ENCODE results near the gene JAG2.

JAG2 gene

GRCh38 chr14:105138551-105139111 is 29.9 kb downstream of the JAG2 start:
- Histone ChIP-seq H3K27ac (ENCODE audit: low read length) (no peak overlapping the region), H3K79me2 (ENCODE audit: insufficient read depth, low read length) (no peaks in the 10 kb centered on the region), H3K4me1 (ENCODE audit: insufficient read depth, low read length) (no peaks in the 10 kb centered on the region), H4K20me1 (ENCODE audit: insufficient read depth, low read length) (no peaks in the 10 kb centered on the region), H3K9ac (ENCODE audit: low read depth, low read length) (no peak overlapping the region), H3K4me2 (ENCODE audit: insufficient read depth, low read length) (no peak overlapping the region), H3K4me3 (ENCODE audit: low read depth in 1 of 2, low read length in 2 of 2) (no peak overlapping the region), H3K27me3 (ENCODE audit: insufficient read depth, low read length, poor library complexity) (no peaks in the 10 kb centered on the region), H3K9me3 (ENCODE audit: insufficient read depth, low read length, severe bottlenecking) (peaks cover 10% of the 10 kb centered on the region), H2AFZ (ENCODE audit: low read depth, low read length) (no peak overlapping the region), H3K36me3 (ENCODE audit: insufficient read depth, low read length) (no peaks in the 10 kb centered on the region)
- DNase-seq, result no peak
- TF ChIP-seq CTCF (IDR thresholded peaks at IDR 0.05; ENCODE audit: borderline replicate concordance, extremely low read depth, low read length, poor library complexity, severe bottlenecking), result no peak
- no peak for TF ChIP-seq EZH2 (IDR thresholded peaks at IDR 0.05; ENCODE audit: borderline replicate concordance, low read depth, low read length, severe bottlenecking)
- ATAC-seq (ENCODE audit: insufficient read depth, low read depth), result no peak

DNA sequence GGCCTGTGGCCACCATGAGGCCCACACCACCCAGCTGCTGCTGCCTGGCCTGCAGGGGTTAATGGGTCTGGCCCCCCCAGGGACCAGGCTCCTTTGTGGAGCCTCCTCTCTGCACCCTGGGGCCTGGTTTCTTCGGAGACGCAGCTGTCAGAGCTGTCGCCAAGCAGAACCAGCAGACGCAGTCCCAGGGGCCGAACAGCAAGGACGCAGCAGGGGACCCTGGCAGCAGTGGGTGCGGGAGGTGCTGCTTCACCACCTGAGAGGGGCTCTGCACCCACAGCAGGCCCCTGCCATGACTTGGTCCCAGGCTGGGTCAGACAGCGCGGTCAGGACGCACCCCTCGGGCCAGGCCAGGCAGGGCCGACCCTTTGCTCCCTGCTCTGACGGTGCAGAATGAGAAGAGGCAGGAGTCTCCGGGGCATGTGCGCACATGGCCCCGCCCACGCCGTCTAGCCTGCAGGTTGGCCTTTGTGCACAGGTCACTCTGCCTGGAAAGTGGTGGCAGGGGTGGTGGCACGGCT is 30.5 kb downstream of the JAG2 start:
- Histone ChIP-seq H3K9ac (ENCODE audit: low read depth, low read length) (no peak overlapping the region), H3K27ac (ENCODE audit: low read length) (no peak overlapping the region), H3K79me2 (ENCODE audit: insufficient read depth, low read length) (no peaks in the 10 kb centered on the region), H3K27me3 (ENCODE audit: insufficient read depth, low read length, poor library complexity) (no peaks in the 10 kb centered on the region), H4K20me1 (ENCODE audit: insufficient read depth, low read length) (no peaks in the 10 kb centered on the region), H3K4me2 (ENCODE audit: insufficient read depth, low read length) (no peak overlapping the region), H3K4me3 (ENCODE audit: low read depth in 1 of 2, low read length in 2 of 2) (no peak overlapping the region), H2AFZ (ENCODE audit: low read depth, low read length) (no peak overlapping the region), H3K36me3 (ENCODE audit: insufficient read depth, low read length) (no peaks in the 10 kb centered on the region), H3K4me1 (ENCODE audit: insufficient read depth, low read length) (no peaks in the 10 kb centered on the region), H3K9me3 (ENCODE audit: insufficient read depth, low read length, severe bottlenecking) (peaks cover 10% of the 10 kb centered on the region)
- TF ChIP-seq EZH2 (IDR thresholded peaks at IDR 0.05; ENCODE audit: borderline replicate concordance, low read depth, low read length, severe bottlenecking) (no peak), CTCF (IDR thresholded peaks at IDR 0.05; ENCODE audit: borderline replicate concordance, extremely low read depth, low read length, poor library complexity, severe bottlenecking) (no peak)
- ATAC-seq (ENCODE audit: insufficient read depth, low read depth), result no peak
- no peak for DNase-seq

DNA sequence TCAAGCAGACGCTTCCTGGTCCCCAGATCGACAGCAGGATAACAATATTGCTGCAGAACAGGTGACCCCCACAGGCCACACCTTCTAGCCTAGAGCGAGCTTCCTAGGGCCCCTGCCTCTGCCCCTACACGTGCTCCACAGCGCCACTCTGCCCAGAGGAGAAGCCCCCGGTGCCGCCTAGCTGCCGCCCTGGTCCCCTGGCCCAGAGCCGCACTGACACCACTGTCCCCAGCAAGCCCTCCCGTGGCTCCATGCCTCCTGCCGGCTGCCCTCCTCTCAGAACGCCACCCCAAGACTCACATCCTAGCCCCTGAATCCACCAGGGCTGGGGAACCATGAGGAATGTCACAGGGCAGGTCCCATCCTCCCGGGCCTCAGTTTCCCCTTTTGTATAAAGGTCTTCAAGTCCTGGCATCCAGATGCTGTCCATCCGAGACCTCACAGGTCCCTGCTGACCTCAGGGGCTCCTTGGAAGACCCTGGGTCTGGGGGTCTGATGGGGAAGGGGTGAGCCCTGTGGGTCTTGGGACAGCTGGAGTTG is 31.0 kb downstream of the JAG2 start:
- peaks cover 10% of the 10 kb centered on the region for H3K9me3 ChIP-seq (ENCODE audit: insufficient read depth, low read length, severe bottlenecking)
- no peaks in the 10 kb centered on the region for H3K36me3 ChIP-seq (ENCODE audit: insufficient read depth, low read length)
- no peaks in the 10 kb centered on the region for H3K79me2 ChIP-seq (ENCODE audit: insufficient read depth, low read length)
- TF ChIP-seq EZH2 (IDR thresholded peaks at IDR 0.05; ENCODE audit: borderline replicate concordance, low read depth, low read length, severe bottlenecking) (no peak), CTCF (IDR thresholded peaks at IDR 0.05; ENCODE audit: borderline replicate concordance, extremely low read depth, low read length, poor library complexity, severe bottlenecking) (no peak)
- DNase-seq (no peak), ATAC-seq (ENCODE audit: insufficient read depth, low read depth) (no peak)
- H4K20me1 ChIP-seq (ENCODE audit: insufficient read depth, low read length), result no peaks in the 10 kb centered on the region
- no peaks in the 10 kb centered on the region for H3K4me1 ChIP-seq (ENCODE audit: insufficient read depth, low read length)
- H3K27ac ChIP-seq (ENCODE audit: low read length), result no peak overlapping the region
- H2AFZ ChIP-seq (ENCODE audit: low read depth, low read length), result no peak overlapping the region
- H3K9ac ChIP-seq (ENCODE audit: low read depth, low read length), result no peak overlapping the region
- H3K4me2 ChIP-seq (ENCODE audit: insufficient read depth, low read length), result no peak overlapping the region
- H3K4me3 ChIP-seq (ENCODE audit: low read depth in 1 of 2, low read length in 2 of 2), result no peak overlapping the region
- H3K27me3 ChIP-seq (ENCODE audit: insufficient read depth, low read length, poor library complexity), result no peaks in the 10 kb centered on the region

All from DND-41 (cell line).